H9 (cell line): Measurements from ENCODE around the gene TRIM9. TPM values are rescaled to one million over a fixed set of nuclear protein-coding genes. Genes with fewer than 3 reads are reported as not detected.

Experiments used
- DNase-seq: peaks from one replicate; pipeline ENCODE4 v3.0.0-alpha.2; 2017
- H2AFZ ChIP-seq: one replicate; pipeline ENCODE4 v1.6.1; 2013; ENCODE audit warnings: mild to moderate bottlenecking, low read length, control low read depth, moderate library complexity
- H2AK5ac ChIP-seq: 2 replicates; pipeline ENCODE4 v1.6.1; 2013; ENCODE audit warnings: low read length, control low read depth, mixed read lengths; ENCODE audit not compliant: insufficient read length
- H2BK120ac ChIP-seq: one replicate; pipeline ENCODE4 v1.6.1; 2013; ENCODE audit warnings: low read depth, mild to moderate bottlenecking, low read length, control low read depth, inconsistent platforms; ENCODE audit not compliant: poor library complexity, severe bottlenecking
- H2BK12ac ChIP-seq: 2 replicates; pipeline ENCODE4 v1.6.1; 2013; ENCODE audit warnings: low read length, control low read depth, mixed read lengths, low read depth; ENCODE audit not compliant: insufficient read length
- H2BK15ac ChIP-seq: 2 replicates; pipeline ENCODE4 v1.6.1; 2013; ENCODE audit warnings: low read depth, low read length, control low read depth
- H2BK20ac ChIP-seq: one replicate; pipeline ENCODE4 v1.6.1; 2013; ENCODE audit warnings: low read depth, mild to moderate bottlenecking, low read length, control low read depth, inconsistent platforms; ENCODE audit not compliant: poor library complexity, severe bottlenecking
- H2BK5ac ChIP-seq: 2 replicates; pipeline ENCODE4 v1.6.1; 2013; ENCODE audit warnings: low read length, control low read depth, mixed read lengths; ENCODE audit not compliant: insufficient read length
- H3K14ac ChIP-seq: 2 replicates; pipeline ENCODE4 v1.6.1; 2013; ENCODE audit warnings: low read length, control low read depth; ENCODE audit not compliant: insufficient read depth
- H3K18ac ChIP-seq: 2 replicates; pipeline ENCODE4 v1.6.1; 2013; ENCODE audit warnings: low read depth, mild to moderate bottlenecking, mixed read lengths, low read length, control low read depth; ENCODE audit not compliant: insufficient read length
- H3K23ac ChIP-seq: 2 replicates; pipeline ENCODE4 v1.6.1; 2013; ENCODE audit warnings: low read length, control low read depth, mixed read lengths, low read depth; ENCODE audit not compliant: insufficient read length
- H3K23me2 ChIP-seq: 2 replicates; pipeline ENCODE4 v1.6.1; 2013; ENCODE audit warnings: low read depth, mild to moderate bottlenecking, mixed read lengths, low read length, control low read depth; ENCODE audit not compliant: insufficient read length, poor library complexity, severe bottlenecking
- H3K27ac ChIP-seq: 2 replicates; pipeline ENCODE4 v1.5.1; 2013; ENCODE audit warnings: low read length, control low read depth, mixed read lengths, low read depth; ENCODE audit not compliant: insufficient read length
- H3K27me3 ChIP-seq: 2 replicates; pipeline ENCODE4 v1.6.1; 2013; ENCODE audit warnings: low read length, control low read depth, inconsistent platforms; ENCODE audit not compliant: insufficient read depth
- H3K4ac ChIP-seq: 2 replicates; pipeline ENCODE4 v1.6.1; 2013; ENCODE audit warnings: low read depth, mild to moderate bottlenecking, control low read depth, inconsistent platforms, low read length, moderate library complexity
- H3K4me1 ChIP-seq: 2 replicates; pipeline ENCODE4 v1.6.1; 2013; ENCODE audit warnings: low read length, control low read depth, inconsistent platforms; ENCODE audit not compliant: insufficient read depth
- H3K4me2 ChIP-seq: 2 replicates; pipeline ENCODE4 v1.6.1; 2013; ENCODE audit warnings: low read length, control low read depth, mixed read lengths; ENCODE audit not compliant: insufficient read length, insufficient read depth
- H3K56ac ChIP-seq: 2 replicates; pipeline ENCODE4 v1.6.1; 2013; ENCODE audit warnings: low read depth, mild to moderate bottlenecking, mixed read lengths, low read length, control low read depth; ENCODE audit not compliant: insufficient read length
- H3K79me1 ChIP-seq: 2 replicates; pipeline ENCODE4 v1.6.1; 2013; ENCODE audit warnings: low read depth, mild to moderate bottlenecking, moderate library complexity, low read length, control low read depth, inconsistent platforms; ENCODE audit not compliant: insufficient read depth, poor library complexity, severe bottlenecking
- H3K79me2 ChIP-seq: 2 replicates; pipeline ENCODE4 v1.6.1; 2013; ENCODE audit warnings: low read length, control low read depth, inconsistent platforms; ENCODE audit not compliant: insufficient read depth
- H3K9ac ChIP-seq: 2 replicates; pipeline ENCODE4 v1.6.1; 2013; ENCODE audit warnings: low read length, control low read depth, mixed read lengths; ENCODE audit not compliant: insufficient read length; ENCODE audit errors: extremely low read depth
- H3K9me3 ChIP-seq: one replicate; pipeline ENCODE4 v1.6.1; 2013; ENCODE audit warnings: low read depth, low read length, inconsistent platforms; ENCODE audit not compliant: control insufficient read depth
- H3T11ph ChIP-seq: one replicate; pipeline ENCODE4 v1.6.1; 2013; ENCODE audit warnings: mild to moderate bottlenecking, low read length, control low read depth, inconsistent platforms
- H4K20me1 ChIP-seq: one replicate; pipeline ENCODE4 v1.6.1; 2013; ENCODE audit not compliant: control insufficient read depth, insufficient read length, insufficient read depth
- H4K5ac ChIP-seq: 2 replicates; pipeline ENCODE4 v1.6.1; 2013; ENCODE audit warnings: low read depth, mild to moderate bottlenecking, mixed read lengths, low read length, control low read depth; ENCODE audit not compliant: insufficient read length
- H4K8ac ChIP-seq: replicated peaks from 2 replicates; pipeline ENCODE4 v1.6.1; 2013; ENCODE audit warnings: low read length, control low read depth, mixed read lengths, low read depth; ENCODE audit not compliant: insufficient read length
- H4K91ac ChIP-seq: 2 replicates; pipeline ENCODE4 v1.6.1; 2013; ENCODE audit warnings: low read depth, mild to moderate bottlenecking, moderate library complexity, mixed read lengths, low read length, control low read depth; ENCODE audit not compliant: insufficient read length
- H3K27ac Mint-ChIP-seq, 3 experiments: 2 replicates in 2 of 3; 3 replicates in 1 of 3; pipeline ENCODE4 v1.8.0; 2020 to 2021; ENCODE audit warnings: mixed read lengths in 3 of 3, mild to moderate bottlenecking in 1 of 3, moderate library complexity in 1 of 3
- H3K27me3 Mint-ChIP-seq: 2 replicates; pipeline ENCODE4 v1.8.0; 2021; ENCODE audit warnings: low read depth, mild to moderate bottlenecking, moderate library complexity, mixed read lengths
- H3K36me3 Mint-ChIP-seq, 3 experiments: 2 replicates in 2 of 3; 3 replicates in 1 of 3; pipeline ENCODE4 v1.8.0; 2020 to 2021; ENCODE audit warnings: low read depth in 3 of 3, mixed read lengths in 3 of 3; ENCODE audit not compliant: insufficient read depth in 1 of 3
- H3K4me1 Mint-ChIP-seq, 2 experiments: 2 replicates each; pipeline ENCODE4 v1.8.0; 2020; ENCODE audit warnings: mixed read lengths in 2 of 2
- H3K4me3 Mint-ChIP-seq, 2 experiments: 2 replicates in 1 of 2; 3 replicates in 1 of 2; pipeline ENCODE4 v1.8.0; 2020 to 2021; ENCODE audit warnings: mild to moderate bottlenecking in 2 of 2, mixed read lengths in 2 of 2, moderate library complexity in 1 of 2
- H3K9me3 Mint-ChIP-seq, 2 experiments: 2 replicates in 1 of 2; 3 replicates in 1 of 2; pipeline ENCODE4 v1.8.0; 2020; ENCODE audit warnings: mild to moderate bottlenecking in 2 of 2, mixed read lengths in 2 of 2, moderate library complexity in 1 of 2
- CTCF ChIP-seq: fragments of 200-600 bp; sonication (generic); conservative IDR thresholded peaks from 3 replicates; pipeline ENCODE4 v1.8.0; 2021; ENCODE audit warnings: antibody characterized with exemption, mild to moderate bottlenecking
- WGBS: extraction: QIAGEN DNeasy Blood & Tissue Kit; methylation state at CpG from one replicate; pipeline ENCODE4 v1.1.7; 2013; ENCODE audit warnings: missing lambda C conversion rate, low lambda C conversion rate, mixed read lengths; ENCODE audit not compliant: insufficient read length; ENCODE audit errors: extremely low coverage; 5-methylcytosine and 5-hydroxymethylcytosine counted together
- total RNA-seq: library from RNA; stranded (reverse); gene quantifications from 2 replicates; pipeline ENCODE4 v1.2.1, GENCODE V29; 2021

Gene TRIM9
- total RNA-seq, 1 experiment from 2014 or later = 0.98 TPM

- Histone ChIP-seq H3K56ac (no peak overlapping the region), H3K79me2 (no peaks in the 10 kb centered on the region), H3K4me1 (no peaks in the 10 kb centered on the region; the same call in 1 of the 2 replicates), H2AFZ (no peak overlapping the region), H3K27ac (no peak overlapping the region), H3T11ph (no peak overlapping the region), H3K23ac (no peak overlapping the region), H4K91ac (no peak overlapping the region), H3K23me2 (no peaks in the 10 kb centered on the region), H4K5ac (no peak overlapping the region), H4K20me1 (no peaks in the 10 kb centered on the region), H2BK5ac (no peak overlapping the region), H2BK20ac (no peak overlapping the region), H3K9me3 (no peaks in the 10 kb centered on the region), H3K14ac (no peak overlapping the region), H3K27me3 (no peaks in the 10 kb centered on the region), H2BK12ac (no peak overlapping the region), H4K8ac (no peak overlapping the region), H3K4ac (no peak overlapping the region), H3K4me2 (no peak overlapping the region), H2BK120ac (no peak overlapping the region), H3K79me1 (no peaks in the 10 kb centered on the region), H3K18ac (no peak overlapping the region), H2AK5ac (no peak overlapping the region), H2BK15ac (no peak overlapping the region), H3K9ac (no peak overlapping the region)
- Mint-ChIP-seq H3K27me3 (no peaks in the 10 kb centered on the region), H3K27ac (no peak overlapping the region), H3K4me3 (no peak overlapping the region), H3K9me3 (peaks cover 0 to 13% of the 10 kb centered on the region in 2 experiments; a peak in 3 of 5 replicates), H3K36me3 (peaks cover 0 to 10% (median 0%) of the 10 kb centered on the region in 3 experiments; a peak in 3 of 7 replicates), H3K4me1 (peaks cover 3 to 5% of the 10 kb centered on the region in 2 experiments; a peak in 3 of 4 replicates)
- DNase-seq = no peak
- WGBS = no CpG with 5 or more reads among the region's 8 CpGs
- TF ChIP-seq CTCF = no peak
Observed at GRCh38 chr14:51066576-51066975, 28.3 kb downstream of the TRIM9 start.
